Stimulated activated CD4-positive, alpha-beta T cell treated with anti-CD3 and anti-CD28 coated beads, Interleukin-2, amount 100 ng/mL, for 24 hours (primary cell): ENCODE results near the gene RERE.
"Not testable (repeated sequence)": the region's sequence is repeated elsewhere in the genome, so short reads cannot be mapped to it uniquely, and the experiment has no call there.

ENCODE experiments used
- DNase-seq, 2 donors: peaks; one replicate each; pipeline ENCODE4 v3.0.0-alpha.2; 2020

Gene RERE

DNA sequence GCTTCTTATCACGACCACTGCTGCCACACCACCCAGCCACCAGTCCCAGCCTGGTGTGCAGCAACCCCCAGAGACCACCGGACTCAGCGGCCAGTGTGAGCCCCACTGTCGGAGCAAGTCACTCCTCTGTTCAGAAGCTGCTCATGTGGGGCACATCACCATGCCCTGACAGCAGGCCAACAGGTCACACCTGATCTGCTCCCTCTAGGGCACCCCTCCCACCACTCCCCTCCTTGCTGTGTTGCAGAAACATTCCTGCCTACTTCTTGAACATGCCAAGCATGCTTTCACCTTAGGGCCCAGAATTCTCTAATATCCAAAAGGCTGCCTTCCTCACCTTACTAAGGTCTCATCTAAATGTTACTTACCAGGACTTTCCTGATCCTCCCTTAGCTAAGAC is 353.1 kb downstream of the RERE start:
- DNase-seq: no peak

DNA sequence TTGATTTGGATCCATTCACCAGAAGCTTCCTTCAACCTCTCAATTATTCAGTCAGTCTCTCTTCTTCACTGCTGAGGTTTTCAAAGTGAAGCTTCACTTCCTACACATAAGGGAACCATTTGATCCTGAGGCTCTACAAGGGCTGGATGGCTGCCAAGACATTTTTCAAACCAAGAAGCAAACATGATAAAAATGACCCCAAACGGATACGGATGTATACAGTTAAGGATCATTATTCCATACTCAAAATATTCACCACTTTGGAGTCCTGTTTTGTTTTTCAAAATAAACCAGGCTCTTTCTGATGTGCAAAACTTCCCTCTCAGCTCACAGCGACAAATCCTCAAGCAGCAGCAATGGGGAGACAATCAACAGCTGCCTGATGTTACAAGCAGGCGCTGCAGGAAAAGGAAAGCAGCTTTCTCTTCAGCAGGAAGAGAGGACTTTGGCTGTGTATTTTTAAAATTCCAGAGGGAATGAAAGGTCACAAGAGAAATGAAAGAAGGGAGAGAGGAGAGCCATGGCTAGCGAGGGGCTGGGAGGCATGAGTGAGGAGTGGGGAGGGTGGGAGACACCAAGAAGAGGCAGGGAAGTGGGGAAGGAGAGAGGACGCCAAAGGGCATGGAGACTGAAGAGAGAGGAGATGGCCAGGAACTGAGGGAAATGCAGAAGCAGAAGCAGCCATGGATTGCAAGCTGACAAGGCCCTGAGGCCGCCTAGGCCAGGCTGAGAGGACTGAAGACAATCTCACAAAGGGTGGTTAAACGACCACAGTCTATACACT is 354.1 kb downstream of the RERE start:
- no peak for DNase-seq

DNA sequence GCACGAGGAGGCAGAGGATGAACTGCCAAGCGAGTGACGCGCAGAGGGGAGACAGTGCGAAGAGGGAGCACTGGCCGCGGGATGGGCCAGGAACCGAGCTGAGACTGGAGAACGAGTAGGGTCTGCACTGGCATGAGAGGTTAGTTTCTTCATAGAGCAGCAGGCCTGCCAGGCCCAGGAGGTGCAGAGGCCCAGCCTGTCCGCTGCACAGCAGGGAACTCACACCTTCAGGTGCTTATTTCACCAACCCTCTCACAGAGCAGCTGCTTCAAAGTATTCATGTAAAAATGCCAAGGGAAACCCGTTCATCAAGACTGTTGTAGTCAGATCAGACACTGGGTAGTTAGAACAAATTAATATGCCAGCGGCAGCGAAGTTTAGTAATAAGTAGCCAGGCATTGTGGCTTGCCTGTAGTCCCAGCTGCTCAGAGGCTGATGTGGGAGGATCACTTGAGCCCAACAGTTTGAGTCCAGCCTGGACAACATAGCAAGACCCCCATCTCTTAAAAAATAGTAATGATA is 355.0 kb downstream of the RERE start:
- DNase-seq: no peak

DNA sequence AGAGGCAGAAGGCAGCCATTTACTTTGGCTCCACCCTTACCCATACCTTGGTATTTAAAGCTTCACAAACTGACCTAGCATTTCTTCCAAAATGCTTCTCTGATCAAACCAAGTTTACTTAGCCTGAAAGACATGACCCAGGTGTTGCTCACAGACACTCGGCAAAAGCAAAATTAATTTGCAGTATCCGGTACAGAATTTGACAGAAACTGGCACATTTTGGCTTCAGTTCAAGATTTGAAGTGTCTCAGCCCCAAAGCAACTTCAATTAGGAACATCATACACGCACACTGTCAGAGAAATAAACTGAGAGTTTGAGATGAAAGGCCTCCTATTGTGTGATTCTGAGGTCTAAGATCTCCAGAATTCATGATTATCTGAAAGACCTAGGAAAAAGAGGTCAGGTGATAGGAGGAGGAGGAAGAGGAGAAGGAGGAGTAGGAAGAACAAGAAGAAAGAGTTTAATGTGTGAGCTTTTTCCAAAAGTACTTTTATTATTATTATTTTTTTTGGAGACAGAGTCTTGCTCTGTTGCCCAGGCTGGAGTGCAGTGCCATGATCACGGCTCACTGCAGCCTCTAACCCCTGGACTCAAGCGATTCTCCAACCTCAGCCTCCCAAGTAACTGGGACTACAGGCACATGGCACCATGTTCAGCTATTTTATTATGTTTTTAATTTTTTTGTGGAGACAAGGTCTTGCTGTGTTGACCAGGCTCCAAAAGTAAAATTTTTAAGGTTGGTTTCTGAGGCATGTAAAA is 355.9 kb downstream of the RERE start:
- no peak for DNase-seq

DNA sequence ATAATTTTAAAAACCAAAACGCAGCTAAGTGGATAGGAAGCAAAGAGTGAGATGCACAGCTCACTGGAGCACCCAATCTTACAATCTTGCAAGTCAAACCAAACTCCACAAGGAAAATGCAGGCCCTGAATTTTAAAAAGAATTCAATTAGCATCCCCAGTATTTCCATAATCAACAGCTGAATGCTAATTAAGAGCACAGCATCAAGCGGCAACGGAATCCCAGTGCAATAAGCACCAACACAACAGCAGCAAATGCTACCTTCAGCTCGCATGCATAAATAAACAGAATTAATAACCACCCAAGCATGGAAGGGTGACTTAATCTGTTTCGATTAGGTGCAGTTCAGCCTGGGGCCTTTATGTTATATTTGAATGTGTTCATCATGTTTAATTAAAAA is 356.7 kb downstream of the RERE start:
- DNase-seq: no peak

DNA sequence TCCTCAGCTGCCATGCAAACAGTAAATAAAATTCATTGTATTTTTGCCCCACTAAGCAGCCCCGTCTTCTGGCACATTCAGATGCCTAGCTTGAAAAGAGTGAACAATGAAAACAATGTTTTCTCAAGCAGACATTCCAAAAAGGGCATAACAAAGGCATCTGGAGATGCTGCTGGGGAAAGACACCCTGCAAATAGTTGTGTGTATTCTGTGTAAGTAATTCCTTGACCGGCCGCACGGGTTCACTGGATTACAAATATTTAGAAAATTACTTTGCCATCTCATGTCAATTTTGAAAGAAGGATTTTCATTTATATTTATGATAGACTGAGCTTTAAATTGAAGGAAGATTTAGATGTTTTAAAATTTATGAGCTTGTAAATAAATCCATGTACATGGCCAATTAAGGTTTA is 357.3 kb downstream of the RERE start:
- no peak for DNase-seq

DNA sequence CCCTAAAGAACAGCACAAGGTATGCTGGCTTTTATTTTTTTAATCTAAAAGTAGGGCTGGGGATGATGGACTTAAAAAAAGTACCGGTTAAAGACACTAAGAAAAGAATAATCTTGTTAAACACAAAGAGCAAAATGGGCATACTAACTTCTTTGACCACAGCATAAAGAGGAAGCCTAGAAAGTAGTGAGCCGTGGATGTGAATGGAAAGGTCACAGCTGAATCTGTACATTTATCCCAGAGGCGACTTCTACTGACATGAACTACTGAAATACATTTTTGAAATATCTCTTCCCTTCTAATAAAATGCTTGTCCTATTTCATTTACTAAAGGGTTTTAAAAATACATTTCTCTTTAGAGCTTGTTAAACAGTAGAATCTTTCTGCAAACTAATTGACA is 358.8 kb downstream of the RERE start:
- no peak for DNase-seq

DNA sequence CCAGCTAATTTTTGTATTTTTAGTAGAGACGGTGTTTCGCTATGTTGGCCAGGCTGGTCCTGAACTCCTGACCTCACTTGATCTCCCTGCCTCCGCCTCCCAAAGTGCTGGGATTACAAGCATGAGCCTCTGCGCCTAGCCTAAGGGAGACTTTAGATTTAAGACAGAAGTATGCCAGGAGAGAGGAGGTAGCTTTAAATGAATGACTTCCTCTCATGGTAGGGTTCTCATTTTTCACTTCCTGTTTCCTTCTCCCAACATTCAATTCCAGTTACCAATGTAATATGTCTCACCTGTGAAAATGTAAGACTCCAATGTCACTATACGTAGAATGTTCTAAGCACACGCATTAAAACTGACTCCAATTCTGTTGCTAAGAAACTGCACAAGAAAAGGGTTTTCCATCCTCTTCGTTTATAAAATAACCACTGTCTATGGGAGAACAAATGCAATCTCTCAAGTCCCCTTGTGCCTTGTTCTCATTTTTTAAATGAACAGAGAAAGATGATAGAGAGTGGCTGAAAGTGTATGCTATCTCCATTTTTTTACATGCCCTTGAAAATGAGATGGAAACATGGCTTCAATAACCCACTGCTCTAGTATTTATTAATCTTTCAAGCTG is 359.6 kb downstream of the RERE start:
- no peak for DNase-seq

DNA sequence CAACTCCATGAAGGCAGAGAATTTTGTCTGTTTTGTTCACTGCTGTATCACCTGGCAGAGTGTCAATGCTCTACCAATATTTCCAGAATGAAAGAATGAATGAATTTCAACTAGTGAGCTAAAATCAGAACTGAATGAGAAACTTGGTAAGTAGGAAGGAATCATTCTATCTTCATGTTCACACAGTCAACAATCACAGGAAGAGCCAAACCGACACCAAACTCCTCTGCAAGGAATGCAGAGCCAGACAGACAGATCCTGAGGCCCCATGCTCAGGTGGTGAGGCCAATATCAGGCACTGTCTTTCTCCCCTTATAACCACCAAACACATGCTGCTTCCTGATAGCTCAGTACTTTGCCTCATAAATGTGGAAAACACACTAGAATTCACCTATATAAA is 360.4 kb downstream of the RERE start:
- DNase-seq: no peak

DNA sequence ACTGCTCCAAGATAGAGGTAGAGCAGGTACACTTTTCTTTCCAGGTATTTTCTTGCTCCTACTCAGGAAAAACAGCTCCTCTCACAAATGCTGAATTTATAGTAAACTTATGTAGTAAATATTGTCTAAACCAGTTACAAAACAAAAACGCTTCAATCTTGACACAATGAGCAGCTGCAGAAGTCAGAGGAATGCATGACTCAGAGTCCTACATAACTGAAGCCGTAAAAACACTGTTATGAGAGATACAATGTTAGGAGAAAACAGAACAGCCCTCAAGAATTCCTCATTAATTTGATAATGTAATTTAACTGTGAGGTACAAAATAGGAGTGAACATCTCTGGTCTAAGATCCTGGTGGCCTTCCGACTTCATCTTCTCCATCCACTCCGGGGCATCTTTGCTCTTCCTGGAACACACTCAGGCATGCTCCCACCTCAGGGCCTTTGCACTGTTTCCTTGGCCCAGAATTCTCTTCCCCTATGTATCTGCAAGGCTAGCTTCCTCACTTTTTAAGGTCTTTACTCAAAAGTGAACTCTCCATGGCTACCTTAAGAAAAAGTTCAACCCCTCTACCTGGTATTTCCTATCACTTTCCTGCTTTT is 361.0 kb downstream of the RERE start:
- DNase-seq: no peak

DNA sequence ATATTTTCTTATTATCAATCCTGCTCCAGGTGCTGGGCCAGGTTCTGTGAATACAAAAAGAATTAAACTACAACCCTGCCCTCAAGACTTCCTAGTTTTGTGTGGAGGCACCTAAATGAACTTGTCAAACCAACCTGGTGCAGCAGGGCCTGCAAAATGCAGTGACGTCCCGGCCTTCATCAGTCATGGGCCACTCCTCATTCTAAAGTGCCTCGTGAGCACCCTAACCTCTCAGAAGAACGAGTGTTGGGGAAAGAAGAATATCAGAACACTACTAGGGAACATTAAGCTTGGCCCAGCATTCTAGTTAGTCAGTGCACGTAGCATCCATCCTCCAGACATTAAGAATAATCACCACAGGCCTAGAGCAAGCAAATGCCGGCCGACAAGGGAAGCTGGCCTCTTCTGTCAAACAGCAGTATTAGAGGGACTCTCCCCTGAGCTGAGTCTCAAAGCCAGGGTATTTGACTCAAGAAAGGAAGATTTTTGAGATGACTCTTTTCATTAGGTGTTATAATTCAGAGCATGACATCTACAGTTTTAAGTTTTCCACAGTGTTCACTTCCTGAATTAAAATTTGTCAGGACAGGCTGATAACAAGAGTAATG is 361.6 kb downstream of the RERE start:
- no peak for DNase-seq

DNA sequence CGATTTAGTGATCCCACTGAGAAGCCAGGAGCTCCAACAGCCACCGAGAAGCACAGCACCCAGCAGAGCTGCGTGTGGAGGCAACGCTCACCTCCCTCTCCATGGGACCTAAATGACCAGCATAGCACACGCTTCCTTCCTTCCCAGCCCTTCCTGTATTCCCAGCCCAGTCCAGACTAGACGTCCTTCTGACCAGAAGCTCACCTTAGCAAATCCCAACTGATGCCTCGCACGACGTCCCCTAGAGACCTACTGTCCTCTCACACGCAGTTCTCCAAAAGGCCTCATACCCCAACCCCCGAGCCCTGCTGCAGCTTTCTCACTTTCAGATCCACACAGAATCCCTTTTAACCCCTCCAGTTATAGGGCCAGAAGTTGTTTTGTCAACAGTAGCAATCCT is 367.1 kb downstream of the RERE start:
- DNase-seq: no peak

DNA sequence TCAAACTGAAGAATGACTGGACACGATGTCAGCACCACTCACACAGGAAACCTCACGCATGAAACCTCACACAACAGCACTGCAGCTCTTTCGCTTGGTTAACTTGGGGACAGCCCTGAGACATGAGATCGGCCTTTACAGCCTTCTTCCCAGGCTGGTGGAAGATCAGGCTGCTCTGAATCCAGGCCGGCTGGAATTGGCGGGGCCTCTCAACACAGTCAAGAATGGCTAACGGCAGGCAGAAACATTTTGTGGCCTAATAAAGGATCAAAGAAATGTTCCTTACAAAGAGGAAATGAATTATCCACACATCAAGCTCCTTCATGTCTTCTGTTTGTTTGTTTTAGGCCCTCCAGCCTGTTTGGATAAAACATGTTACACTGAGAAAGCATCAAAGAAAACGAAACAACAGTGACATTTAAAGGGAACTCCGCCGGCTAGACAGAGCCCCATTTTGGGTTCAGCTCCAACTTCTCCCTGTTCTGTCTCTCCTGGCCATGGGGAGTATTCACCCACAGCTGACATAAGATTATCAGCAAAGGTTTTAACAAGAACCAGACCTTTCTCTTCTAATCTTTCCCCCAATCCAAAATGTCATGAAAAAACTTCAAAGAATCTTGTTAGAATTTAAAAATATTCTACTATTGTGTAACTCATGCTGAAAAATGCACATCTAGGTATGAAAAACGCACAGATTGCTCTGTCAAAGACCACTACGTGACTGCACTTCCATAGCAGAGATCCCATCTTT is 368.4 kb downstream of the RERE start:
- no peak for DNase-seq

DNA sequence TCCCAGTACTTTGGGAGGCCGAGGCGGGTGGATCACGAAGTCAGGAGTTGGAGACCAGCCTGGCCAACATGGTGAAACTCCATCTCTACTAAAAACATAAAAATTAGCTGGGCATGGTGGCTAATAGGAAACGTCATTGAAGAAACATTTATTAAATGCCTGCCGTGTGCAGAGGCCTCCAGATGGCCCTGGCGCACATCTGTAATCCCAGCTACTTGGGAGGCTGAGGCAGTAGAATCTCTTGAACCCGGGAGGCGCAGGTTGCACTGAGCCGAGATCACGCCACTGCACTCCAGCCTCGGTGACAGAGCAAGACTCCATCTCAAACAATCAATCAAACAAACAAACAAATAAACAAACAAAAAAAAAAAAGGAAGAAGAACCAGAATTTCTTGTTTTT is 368.9 kb downstream of the RERE start:
- not testable (repeated sequence) for DNase-seq

DNA sequence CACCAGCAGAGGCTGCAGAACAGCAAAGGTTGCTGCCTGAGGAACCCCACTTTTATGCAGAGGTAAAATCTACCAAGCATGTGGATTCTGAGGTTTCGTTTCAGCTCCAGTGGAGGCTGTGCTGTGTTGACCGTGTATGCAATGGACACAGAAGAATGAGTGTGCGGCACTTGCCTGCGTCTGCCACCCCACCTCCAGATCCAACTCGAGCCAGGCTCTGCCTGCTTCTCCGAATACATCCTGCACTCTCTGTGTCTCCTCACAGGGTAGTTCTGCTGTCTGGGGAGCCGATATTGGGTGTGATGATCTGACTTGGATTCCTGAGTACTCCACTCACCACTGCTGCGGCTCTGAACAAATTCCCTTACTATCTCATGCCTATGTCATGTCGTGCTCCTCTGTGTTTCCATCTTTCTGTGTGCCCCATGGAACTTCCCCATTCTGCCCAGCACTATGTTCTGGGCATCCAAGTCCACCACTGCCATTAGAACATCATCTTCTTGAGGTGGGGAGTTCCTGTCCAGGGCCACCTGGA is 369.8 kb downstream of the RERE start:
- no peak for DNase-seq

DNA sequence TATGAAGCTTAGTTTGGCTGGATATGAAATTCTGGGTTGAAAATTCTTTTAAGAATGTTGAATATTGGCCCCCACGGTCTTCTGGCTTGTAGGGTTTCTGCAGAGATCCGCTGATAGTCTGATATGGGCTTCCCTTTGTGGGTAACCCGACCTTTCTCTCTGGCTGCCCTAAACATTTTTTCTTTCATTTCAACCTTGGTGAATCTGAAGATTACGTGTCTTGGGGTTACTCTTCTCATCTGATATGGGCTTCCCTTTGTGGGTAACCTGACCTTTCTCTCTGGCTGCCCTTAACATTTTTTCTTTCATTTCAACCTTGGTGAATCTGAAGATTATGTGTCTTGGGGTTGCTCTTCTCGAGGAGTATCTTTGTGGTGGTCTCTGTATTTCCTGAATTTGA is 371.3 kb downstream of the RERE start:
- DNase-seq: not testable (repeated sequence)

DNA sequence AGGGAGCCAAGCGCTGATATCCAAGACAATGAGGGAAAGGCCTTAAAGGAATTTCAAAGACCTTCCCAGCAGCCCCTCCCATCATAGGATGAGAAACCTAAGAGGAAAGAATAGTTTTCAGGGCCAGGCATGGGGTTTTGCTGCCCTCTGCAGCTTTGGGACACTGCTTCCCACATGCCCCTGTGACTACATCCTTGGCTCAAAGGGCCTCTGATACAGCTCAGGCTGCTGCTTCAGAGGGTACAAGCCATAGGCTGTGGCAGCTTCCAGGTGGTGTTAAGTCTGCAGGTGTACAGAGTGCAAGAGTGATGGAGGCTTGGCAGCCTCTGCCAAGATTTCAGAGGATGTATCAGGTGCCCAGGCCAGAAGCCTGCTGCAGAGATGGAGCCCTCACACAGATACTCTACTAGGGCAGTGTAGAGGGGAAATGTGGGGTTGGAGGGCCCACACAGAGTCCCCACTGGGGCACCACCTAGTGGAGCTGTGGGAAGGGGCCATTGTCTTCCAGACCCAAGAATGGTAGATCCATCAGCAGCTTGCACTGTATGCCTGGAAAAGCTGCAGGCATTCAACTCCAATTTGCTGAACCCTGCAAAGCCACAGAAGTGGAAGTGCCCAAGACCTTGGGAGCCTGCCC is 373.8 kb downstream of the RERE start:
- no peak for DNase-seq

DNA sequence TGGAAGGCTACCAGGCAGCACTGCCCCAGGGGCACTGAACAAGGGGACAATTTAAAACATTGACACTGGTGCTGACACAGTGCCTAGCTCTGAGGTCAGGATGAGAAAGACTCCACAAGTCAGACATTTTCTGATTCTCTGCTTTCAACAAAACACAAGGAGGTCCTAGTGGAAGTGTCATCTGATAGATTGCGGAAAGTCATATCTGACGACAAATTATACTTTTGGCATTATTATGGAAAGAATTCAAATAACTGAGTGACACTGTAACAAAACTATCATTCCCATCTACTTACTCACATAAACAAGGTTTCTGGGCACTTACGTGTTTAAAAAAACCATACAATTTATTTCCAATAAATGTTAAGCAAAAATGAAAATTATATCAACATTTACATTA is 376.0 kb downstream of the RERE start:
- DNase-seq: no peak

DNA sequence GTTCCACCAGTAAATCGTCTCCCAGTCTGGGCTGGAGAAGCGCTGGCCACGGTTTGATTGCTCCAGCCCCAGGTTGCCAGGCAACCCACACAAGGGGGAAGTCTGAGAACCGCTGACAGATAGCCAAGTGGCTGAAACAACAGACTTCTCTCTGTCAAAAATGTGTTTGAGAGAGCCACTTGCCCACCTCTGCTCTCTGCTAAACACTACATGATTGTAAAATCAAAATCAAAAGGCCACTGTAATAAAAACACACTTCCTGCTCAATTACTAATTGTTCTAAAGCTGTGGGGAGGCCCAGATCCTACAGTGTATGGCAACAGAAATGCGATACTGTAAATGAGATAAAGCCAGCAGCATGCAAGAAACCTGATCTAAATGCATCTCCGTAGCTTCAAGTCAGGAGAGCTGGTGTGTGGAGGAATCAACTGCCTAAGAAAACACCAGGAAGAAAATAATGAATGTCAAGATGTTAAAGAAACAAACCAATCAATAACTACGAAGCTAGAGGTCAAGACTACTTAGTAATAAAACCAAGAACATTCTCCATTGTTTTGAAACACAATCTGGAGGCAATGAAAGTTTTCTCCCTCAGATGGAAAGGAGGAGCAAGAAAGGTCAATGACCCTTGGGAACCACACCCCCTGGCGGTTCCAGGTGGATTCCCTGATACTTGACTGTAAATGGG is 378.3 kb downstream of the RERE start:
- DNase-seq: no peak

DNA sequence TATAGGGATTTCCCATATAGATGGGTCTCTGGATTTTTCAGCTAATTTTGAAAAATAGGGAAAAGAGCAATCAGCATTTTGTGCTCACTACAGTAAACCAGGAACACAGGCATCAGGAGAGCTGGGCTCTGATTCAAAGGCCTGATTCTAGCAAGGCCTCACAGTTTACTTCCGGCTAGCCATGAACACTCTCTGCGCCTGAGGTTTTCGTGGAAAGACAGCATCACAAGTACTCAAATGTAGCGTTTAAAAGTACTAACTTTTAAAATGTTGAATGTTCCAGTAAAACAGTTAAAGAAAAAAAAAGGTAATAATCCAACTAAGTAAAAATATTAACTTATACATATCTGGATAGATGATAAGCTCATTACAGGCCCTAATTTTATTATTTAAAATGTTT is 379.0 kb downstream of the RERE start:
- no peak for DNase-seq

DNA sequence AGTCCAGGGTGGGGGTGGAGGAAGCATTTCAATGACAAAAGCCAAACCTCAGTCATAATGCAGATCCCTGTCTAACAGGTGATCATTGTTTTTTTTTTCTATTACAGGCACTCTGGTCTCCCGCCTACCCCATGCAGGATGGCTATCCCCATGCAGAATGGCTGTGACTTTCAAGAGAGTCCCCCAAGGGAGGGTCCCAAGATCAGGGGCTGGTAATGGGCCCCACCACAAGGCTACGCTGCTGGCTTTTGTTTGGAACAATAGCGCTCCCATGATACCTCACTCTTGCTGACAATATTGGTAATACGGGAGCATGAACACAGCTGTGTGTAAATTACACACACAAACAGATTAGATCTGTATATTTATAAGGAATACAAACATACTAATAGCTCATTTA is 380.1 kb downstream of the RERE start:
- DNase-seq: no peak
